GM18517 (cell line): ENCODE measurements around the gene CPPED1.
"Not testable (repeated sequence)": the region's sequence is repeated elsewhere in the genome, so short reads cannot be mapped to it uniquely, and the experiment has no call there.

Source experiments
- ATAC-seq: cut with Tn5 transposase; IDR thresholded peaks from one replicate; pipeline ENCODE4 v1.9.1; 2021; ENCODE audit warnings: mild to moderate bottlenecking, moderate library complexity; ENCODE audit not compliant: unreplicated experiment

CPPED1 gene

GRCh38 chr16:12803203-12804093, at the start of gene CPPED1:
Gene CPPED1 (minus strand): TSS chr16:12803887. CDS start chr16:12803776, 111 bp downstream.
- peak; percentile 76 for ATAC-seq

DNA sequence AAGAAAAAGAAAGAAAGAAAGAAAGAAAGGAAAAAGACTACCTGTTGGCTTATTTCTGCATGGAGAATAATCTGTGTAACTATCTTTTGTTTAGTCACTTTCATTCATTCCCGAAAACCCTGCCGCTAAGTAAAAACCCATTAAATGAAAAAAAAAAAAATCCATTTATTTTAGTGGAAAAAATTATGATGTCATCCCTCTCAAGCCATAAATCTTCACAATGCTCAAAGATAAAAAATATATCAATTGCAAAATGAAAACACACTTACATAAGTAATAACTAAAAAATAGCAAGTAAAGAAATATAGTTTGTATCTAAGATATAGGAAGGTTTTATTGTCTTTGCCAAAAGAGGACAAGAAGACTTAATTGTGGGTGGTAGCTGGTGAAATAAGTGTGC, 46.5 kb upstream of the CPPED1 start:
- ATAC-seq: no peak

GRCh38 chr16:12846592-12846991, 42.9 kb upstream of the CPPED1 start:
- ATAC-seq: no peak

- ATAC-seq: no peak
These were observed 41.6 kb upstream of the CPPED1 start for GRCh38 chr16:12845282-12845681.

GRCh38 chr16:12837756-12838155, 34.1 kb upstream of the CPPED1 start:
- ATAC-seq: no peak

GRCh38 chr16:12837291-12837690, 33.6 kb upstream of the CPPED1 start:
- no peak for ATAC-seq

DNA sequence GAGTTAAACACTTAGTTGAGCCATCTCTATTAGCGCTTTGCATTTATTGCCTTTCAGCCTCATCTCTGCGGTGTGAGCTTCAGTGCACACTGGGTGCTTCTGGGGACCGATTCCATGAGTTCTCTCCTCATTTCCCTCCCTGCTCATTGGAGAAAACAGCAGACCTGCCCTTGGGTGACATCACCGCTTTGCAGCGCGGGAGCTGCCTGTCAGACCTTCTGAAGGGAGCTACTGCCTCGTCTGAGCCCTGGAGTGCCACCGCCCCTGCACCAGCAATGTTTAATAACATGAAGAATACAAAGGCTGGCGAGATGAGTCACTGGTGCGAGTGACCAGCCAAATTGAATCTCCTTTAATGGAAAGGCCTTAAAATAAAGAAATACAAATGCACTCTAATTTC, 30.2 kb upstream of the CPPED1 start:
- no peak for ATAC-seq

DNA sequence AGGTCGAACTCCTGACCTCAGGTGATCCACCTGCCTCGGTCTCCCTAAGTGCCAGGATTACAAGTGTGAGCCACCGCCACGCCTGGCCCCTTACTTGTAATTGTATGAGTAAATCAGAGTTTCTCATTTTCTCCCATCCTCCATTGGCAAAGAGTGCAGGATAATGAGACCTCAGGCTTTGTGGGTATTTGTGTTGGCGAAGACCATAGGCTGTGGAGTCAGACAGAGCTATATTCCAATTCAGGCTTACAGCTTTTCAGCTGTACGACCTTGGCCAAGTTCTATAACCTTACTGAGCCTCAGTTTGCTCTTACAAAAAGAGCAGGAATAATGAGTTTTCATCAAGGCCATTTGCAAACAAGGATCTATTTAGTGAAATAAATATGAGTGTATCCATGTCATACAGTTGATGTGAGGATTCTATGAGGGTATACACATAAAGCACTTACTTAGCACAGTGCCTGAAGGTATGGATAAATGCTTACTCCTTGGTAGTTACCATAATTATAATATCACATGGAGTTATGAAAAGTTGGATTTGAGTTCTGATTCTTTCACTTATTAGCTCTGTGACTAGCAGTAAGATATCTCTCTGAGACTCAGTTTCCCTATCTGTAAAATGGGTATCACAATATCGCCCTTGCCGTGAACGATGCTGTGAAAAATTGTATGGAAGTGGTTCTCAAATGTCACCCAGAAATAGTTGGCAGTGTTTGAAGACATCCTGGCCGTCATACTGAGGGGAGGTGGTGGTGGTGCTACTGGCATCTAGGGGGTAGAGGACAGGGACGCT, 25.6 kb upstream of the CPPED1 start:
- ATAC-seq: no peak

- ATAC-seq: no peak
These were observed 24.5 kb upstream of the CPPED1 start for GRCh38 chr16:12828206-12828605.

DNA sequence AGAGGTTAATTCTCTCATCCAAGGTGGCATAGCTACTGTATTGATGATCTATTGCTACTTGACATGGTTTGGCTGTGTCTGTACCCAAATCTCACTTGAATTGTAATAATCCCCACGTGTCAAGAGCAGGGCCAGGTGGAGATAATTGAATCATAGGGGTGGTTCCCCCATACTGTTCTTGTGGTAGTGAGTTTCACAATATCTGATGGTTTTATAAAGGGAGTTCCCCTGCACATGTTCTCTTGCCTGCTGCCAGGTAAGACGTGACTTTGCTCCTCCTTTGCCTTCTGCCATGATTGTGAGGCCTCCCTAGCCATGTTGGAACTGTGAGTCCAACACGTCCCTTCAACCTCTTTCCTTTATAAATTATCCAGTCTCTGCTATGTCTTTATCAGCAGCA, 22.9 kb upstream of the CPPED1 start:
- no peak for ATAC-seq

DNA sequence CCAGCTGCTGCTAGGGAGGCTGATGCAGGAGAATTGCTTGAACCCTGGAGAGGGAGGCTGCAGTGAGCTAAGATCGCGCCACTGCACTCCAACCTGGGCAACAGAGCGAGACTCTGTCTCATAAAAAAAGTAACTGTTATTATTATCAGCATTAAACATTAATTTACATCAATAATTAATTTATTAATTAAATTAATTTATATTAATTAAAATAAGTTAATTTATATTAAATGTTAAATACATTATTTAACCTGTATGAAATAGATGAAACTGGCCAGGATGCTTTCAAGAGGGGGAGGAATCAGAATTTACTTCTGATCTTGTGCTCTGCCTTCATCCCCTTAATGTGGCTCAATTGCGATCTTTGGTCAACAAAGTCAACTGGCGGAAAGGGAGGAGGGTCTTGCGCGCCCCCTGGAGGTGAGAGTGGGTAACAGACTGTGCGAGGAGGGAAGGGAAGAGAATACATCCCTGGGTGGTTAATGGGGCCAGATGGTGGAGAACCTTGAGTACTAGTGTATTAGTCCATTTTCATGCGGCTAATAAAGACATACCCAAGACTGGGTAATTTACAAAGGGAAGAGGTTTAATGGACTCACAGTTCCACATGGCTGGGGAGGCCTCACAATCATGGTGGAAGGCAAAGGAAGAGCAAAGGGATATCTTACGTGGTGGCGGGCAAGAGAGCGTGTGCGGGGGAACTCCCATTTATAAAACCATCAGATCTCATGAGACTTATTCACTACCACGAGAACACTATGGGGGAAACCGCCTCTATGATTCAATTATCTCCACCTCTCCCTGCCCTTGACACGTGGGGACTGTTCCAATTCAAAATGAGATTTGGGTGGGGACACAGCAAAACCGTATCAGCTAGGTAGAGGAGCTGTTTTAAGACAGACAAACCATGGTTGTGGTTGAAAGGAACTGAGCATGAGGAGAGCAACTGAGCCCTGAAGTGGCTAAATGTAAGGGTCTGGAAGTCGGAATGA, 15.7 kb upstream of the CPPED1 start:
- no peak for ATAC-seq

GRCh38 chr16:12818326-12818725, 14.6 kb upstream of the CPPED1 start:
- no peak for ATAC-seq

- ATAC-seq: not testable (repeated sequence)
These were observed 13.1 kb upstream of the CPPED1 start for GRCh38 chr16:12816791-12817214.

DNA sequence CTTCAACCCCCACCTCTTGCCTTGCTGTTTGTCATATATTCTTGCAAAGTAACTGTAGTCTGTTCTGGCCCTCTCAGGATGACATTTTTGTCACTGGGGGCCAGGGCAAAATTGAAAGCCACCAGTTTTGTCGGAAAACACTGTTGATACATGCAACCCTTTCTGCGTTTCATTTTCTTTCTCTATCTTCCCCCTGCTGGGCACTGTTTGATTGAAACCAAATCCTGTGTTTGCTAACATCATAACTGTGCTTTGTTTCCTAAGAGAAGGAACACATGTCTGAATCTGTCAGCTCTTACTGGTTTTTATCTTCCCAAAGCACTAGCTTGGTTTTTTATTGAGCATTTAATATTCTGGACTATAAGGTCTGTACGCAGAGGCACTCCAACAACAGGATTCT, 11.7 kb upstream of the CPPED1 start:
- ATAC-seq: no peak

- ATAC-seq: not testable (repeated sequence)
These were observed 10.0 kb upstream of the CPPED1 start for GRCh38 chr16:12813734-12814133.

DNA sequence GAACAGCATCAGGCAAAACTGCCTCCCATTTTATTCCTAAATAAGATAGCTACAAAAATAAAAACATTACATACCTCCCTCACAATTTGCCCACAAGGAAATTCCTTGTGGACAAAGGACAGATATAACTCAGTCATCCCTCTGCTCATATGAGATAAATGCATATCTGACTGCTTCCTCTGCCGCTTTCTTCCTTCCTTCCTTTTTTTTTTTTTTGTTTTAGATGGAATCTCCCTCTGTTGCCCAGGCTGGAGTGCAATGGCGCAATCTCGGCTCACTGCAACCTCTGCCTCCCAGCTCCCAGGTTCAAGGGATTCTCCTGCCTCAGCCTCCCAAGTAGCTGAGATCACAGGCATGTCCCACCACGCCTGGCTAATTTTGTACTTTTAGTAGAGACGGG, 9.6 kb upstream of the CPPED1 start:
- ATAC-seq: not testable (repeated sequence)

GRCh38 chr16:12811441-12812383, 8.0 kb upstream of the CPPED1 start:
- ATAC-seq: no peak

DNA sequence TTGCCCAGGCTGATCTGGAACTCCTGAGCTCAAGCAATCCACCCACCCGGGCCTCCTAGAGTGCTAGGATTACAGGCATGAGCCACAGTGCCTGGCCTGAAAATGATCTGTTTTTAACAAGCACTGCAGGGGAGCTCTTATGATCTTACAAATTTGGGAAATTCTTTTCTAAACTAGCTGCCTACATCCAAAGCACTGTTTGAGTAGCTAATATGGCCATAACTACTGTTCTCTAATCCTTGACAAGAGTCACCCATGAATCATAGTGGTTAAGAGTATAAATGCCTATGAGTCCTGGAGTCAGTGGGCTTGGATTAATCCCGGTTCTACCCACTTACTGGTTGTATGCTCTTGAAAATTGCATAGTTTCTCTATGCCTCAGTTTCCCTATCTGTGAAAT, 1.4 kb upstream of the CPPED1 start:
- ATAC-seq: no peak

GRCh38 chr16:12804395-12804794, 708 bp upstream of the CPPED1 start:
- ATAC-seq: no peak

- ATAC-seq: no peak
These were observed 1.0 kb downstream of the CPPED1 start for GRCh38 chr16:12802661-12803060.
